OCI-LY1 (cell line): ENCODE measurements around the gene CSNK1A1.

Experiments
- CTCF ChIP-seq: fragments of 200-600 bp; sonication (generic), shearing (Covaris generic); IDR thresholded peaks from 2 replicates; pipeline ENCODE4 v1.5.1; 2017; ENCODE audit warnings: mild to moderate bottlenecking, antibody characterized with exemption, low read length, moderate library complexity, mixed read lengths
- EZH2 ChIP-seq: fragments of 200-600 bp; sonication (generic), shearing (Covaris generic); IDR thresholded peaks from 2 replicates; pipeline ENCODE4 v1.8.0; 2017; ENCODE audit warnings: borderline replicate concordance, mixed run types, mild to moderate bottlenecking, antibody characterized with exemption, low read length, moderate library complexity, mixed read lengths

- TF ChIP-seq CTCF: no peak
- no peak for TF ChIP-seq EZH2
Observed at GRCh38 chr5:149447373-149448367, 103.6 kb downstream of the CSNK1A1 start.
